MM.1S (cell line): ENCODE data around the gene TRMU.

Source experiments
- DNase-seq: peaks from one replicate; pipeline ENCODE4 v3.0.0-alpha.2; 2015
- H2AFZ ChIP-seq: fragments of 300-600 bp; sonication (generic); 2 replicates; pipeline ENCODE4 v1.6.0; 2016; ENCODE audit warnings: antibody characterized with exemption, low read length
- H3F3A ChIP-seq: fragments of 300-600 bp; sonication (generic); 2 replicates; pipeline ENCODE4 v1.6.1; 2016; ENCODE audit warnings: mild to moderate bottlenecking, antibody characterized with exemption, low read length, moderate library complexity, mixed read lengths; ENCODE audit not compliant: insufficient read depth
- H3K27ac ChIP-seq: fragments of 300-600 bp; sonication (generic); 2 replicates; pipeline ENCODE4 v1.5.1; 2016; ENCODE audit warnings: mild to moderate bottlenecking, low read length
- H3K27me3 ChIP-seq: fragments of 300-600 bp; sonication (generic); replicated peaks from 2 replicates; pipeline ENCODE4 v1.6.0; 2016; ENCODE audit warnings: low read length; ENCODE audit not compliant: insufficient read depth
- H3K36me3 ChIP-seq: fragments of 300-600 bp; sonication (generic); replicated peaks from 2 replicates; pipeline ENCODE4 v1.6.1; 2016; ENCODE audit warnings: mild to moderate bottlenecking, low read length, mixed read lengths; ENCODE audit not compliant: insufficient read depth
- H3K4me1 ChIP-seq: fragments of 300-600 bp; sonication (generic); 2 replicates; pipeline ENCODE4 v1.6.1; 2016; ENCODE audit warnings: low read length, mixed read lengths
- H3K4me2 ChIP-seq: fragments of 300-600 bp; sonication (generic); 2 replicates; pipeline ENCODE4 v1.6.0; 2016; ENCODE audit warnings: low read depth, low read length
- H3K4me3 ChIP-seq: fragments of 300-600 bp; sonication (generic); 2 replicates; pipeline ENCODE4 v1.5.1; 2016; ENCODE audit warnings: low read length, mixed read lengths
- H3K79me2 ChIP-seq: fragments of 300-600 bp; sonication (generic); 2 replicates; pipeline ENCODE4 v1.6.1; 2016; ENCODE audit warnings: mixed run types, low read length, mixed read lengths
- H3K9ac ChIP-seq: fragments of 300-600 bp; sonication (generic); 2 replicates; pipeline ENCODE4 v1.6.1; 2016; ENCODE audit warnings: low read length, mixed read lengths
- H3K9me2 ChIP-seq: fragments of 300-600 bp; sonication (generic); replicated peaks from 2 replicates; pipeline ENCODE4 v1.6.1; 2016; ENCODE audit warnings: mild to moderate bottlenecking, low read length, mixed read lengths; ENCODE audit not compliant: insufficient read depth
- H3K9me3 ChIP-seq: fragments of 300-600 bp; sonication (generic); replicated peaks from 2 replicates; pipeline ENCODE4 v1.6.1; 2016; ENCODE audit warnings: mild to moderate bottlenecking, low read length, mixed read lengths; ENCODE audit not compliant: insufficient read depth
- H4K20me1 ChIP-seq: fragments of 300-600 bp; sonication (generic); 2 replicates; pipeline ENCODE4 v1.6.1; 2016; ENCODE audit warnings: mild to moderate bottlenecking, low read length, moderate library complexity, mixed read lengths; ENCODE audit not compliant: insufficient read depth
- CTCF ChIP-seq: fragments of 300-600 bp; sonication (generic); IDR thresholded peaks from 2 replicates; pipeline ENCODE4 v1.5.1; 2016; ENCODE audit warnings: antibody characterized with exemption, low read length, mixed read lengths
- EZH2 ChIP-seq: fragments of 300-600 bp; sonication (generic); optimal IDR thresholded peaks from 2 replicates; pipeline ENCODE3; 2017; ENCODE audit warnings: low read depth, mild to moderate bottlenecking, antibody characterized with exemption, low read length, mixed read lengths
- EZH2phosphoT487 ChIP-seq: fragments of 300-600 bp; sonication (generic); IDR thresholded peaks from 2 replicates; pipeline ENCODE4 v1.6.1; 2018; ENCODE audit warnings: antibody characterized with exemption, low read length

The TRMU gene

GRCh38 chr22:46376908-46377524, 41.5 kb downstream of the TRMU start:
- TF ChIP-seq CTCF = no peak
- TF ChIP-seq EZH2 = no peak
- TF ChIP-seq EZH2phosphoT487 = no peak
- H3K4me1 ChIP-seq = no peaks in the 10 kb centered on the region
- no peaks in the 10 kb centered on the region for H3K79me2 ChIP-seq
- H3K36me3 ChIP-seq = no peaks in the 10 kb centered on the region
- H2AFZ ChIP-seq = no peak overlapping the region
- no peaks in the 10 kb centered on the region for H3F3A ChIP-seq
- H3K9me2 ChIP-seq = no peaks in the 10 kb centered on the region
- H3K27ac ChIP-seq = no peak overlapping the region
- DNase-seq = no peak
- H3K9ac ChIP-seq = no peak overlapping the region
- H3K27me3 ChIP-seq = peaks cover 56% of the 10 kb centered on the region
- H3K4me2 ChIP-seq = no peak overlapping the region
- no peak overlapping the region for H3K4me3 ChIP-seq
- no peaks in the 10 kb centered on the region for H4K20me1 ChIP-seq
- H3K9me3 ChIP-seq = no peaks in the 10 kb centered on the region

DNA sequence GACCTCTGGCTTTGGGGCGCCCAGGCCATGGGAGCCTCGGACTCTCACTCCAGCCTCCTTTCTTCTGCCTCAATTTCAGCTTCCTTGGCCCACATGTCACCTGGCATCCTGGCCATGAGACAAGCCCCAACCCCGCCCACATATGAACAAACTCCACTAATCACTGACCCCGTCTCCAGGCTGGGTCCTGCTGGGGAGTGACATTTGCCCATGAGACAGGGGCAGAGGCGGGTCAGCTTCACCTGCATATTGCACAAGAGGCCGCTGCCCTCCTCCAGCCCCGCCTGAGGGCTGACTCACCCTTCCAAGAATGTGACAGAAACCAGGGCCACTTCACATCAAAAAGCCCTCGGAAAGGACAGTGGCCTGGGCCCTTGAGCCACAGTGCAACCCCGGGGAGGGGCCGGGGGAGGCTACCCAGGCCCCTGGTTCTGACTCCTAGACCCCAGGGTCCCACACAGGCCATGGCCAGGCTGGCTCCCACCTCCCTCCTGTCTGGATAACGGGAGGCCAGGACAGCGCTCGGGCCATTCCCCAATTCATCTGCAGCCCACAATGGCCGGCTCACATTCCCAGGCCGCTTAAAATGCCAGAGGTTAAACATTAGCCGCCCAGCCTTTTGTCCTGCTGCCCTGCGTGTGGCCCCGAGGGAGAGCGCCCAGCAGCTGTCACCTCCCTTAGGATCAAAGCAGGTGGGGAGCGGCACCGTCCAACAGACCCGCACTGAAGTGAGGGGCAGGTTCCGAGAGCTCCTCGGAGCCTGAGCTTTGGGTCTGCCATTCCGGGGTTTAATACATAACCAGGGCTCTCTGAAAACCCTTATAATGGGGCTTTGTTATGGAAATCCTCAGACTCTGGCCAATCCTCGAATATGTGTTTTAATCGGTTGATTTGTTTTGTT, 42.3 kb downstream of the TRMU start:
- no peak overlapping the region for H3K27ac ChIP-seq
- no peak overlapping the region for H3K4me3 ChIP-seq
- no peak for DNase-seq
- TF ChIP-seq CTCF = no peak
- no peak for TF ChIP-seq EZH2phosphoT487
- no peaks in the 10 kb centered on the region for H3K9me3 ChIP-seq
- no peaks in the 10 kb centered on the region for H3F3A ChIP-seq
- no peak overlapping the region for H3K9ac ChIP-seq
- no peaks in the 10 kb centered on the region for H4K20me1 ChIP-seq
- H3K79me2 ChIP-seq = no peaks in the 10 kb centered on the region
- H3K4me2 ChIP-seq = no peak overlapping the region
- H3K36me3 ChIP-seq = no peaks in the 10 kb centered on the region
- H3K9me2 ChIP-seq = no peaks in the 10 kb centered on the region
- no peaks in the 10 kb centered on the region for H3K4me1 ChIP-seq
- peaks cover 56% of the 10 kb centered on the region for H3K27me3 ChIP-seq
- no peak overlapping the region for H2AFZ ChIP-seq

- no peaks in the 10 kb centered on the region for H3K36me3 ChIP-seq
- no peaks in the 10 kb centered on the region for H3K9me3 ChIP-seq
- no peaks in the 10 kb centered on the region for H3K9me2 ChIP-seq
- no peaks in the 10 kb centered on the region for H3K4me1 ChIP-seq
- DNase-seq = no peak
- TF ChIP-seq EZH2 = no peak
- TF ChIP-seq EZH2phosphoT487 = no peak
- TF ChIP-seq CTCF = no peak
- no peaks in the 10 kb centered on the region for H4K20me1 ChIP-seq
- H2AFZ ChIP-seq = no peak overlapping the region
- H3K79me2 ChIP-seq = no peaks in the 10 kb centered on the region
- peaks cover 62% of the 10 kb centered on the region for H3K27me3 ChIP-seq
- no peak overlapping the region for H3K4me2 ChIP-seq
- H3F3A ChIP-seq = no peaks in the 10 kb centered on the region
- no peak overlapping the region for H3K27ac ChIP-seq
- no peak overlapping the region for H3K4me3 ChIP-seq
- H3K9ac ChIP-seq = no peak overlapping the region
Measured at GRCh38 chr22:46378426-46379065, 43.0 kb downstream of the TRMU start.
